ENCODE results near the gene MKNK1.

DNA sequence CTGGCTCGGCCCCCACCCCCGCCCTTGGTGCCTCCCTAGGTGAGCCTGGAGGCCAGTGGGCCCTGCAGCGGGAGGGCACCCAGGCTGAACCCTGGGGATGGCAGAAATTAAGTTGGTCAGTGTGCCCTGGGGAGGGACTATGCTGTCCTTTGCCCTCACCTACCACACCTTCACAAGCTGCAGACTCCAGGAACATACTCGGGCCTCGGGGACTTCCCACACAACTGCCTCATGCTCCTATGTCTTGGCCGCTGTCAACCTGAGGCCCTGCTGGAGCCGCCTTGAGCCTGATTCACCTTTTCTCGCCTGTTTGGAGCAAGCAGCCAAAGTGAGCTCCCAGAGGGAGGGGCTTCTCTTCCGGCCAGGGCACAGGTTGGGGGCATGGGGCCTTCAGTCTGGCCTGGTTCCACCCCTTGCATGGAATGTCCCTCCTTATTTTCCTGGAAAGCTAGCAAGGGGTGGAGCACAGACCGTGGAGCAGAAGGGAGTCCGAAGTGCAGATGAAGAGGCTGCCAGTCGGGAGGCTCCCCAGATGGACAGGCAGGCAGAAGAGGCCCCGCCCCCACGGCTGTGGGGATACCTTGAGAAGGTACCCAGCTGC lies 77.3 kb downstream of the MKNK1 start:
- no peak for TF ChIP-seq CTCF (IDR thresholded peaks at IDR 0.05; ENCODE audit: low read depth, low read length, poor library complexity, severe bottlenecking)
- TF ChIP-seq EZH2phosphoT487 (IDR thresholded peaks at IDR 0.05; ENCODE audit: borderline replicate concordance, low read length): no peak

Data from DOHH2 (cell line).